Activated CD4-positive, alpha-beta T cell treated with anti-CD3 and anti-CD28 coated beads, Interleukin-2, amount 10 ng/mL, durations not matched to agents 24 days and 14 days (primary cell): ENCODE results near the gene MTCL1. TPM values are rescaled to one million over a fixed set of nuclear protein-coding genes. Genes with fewer than 3 reads are reported as not detected.

Experiments
- DNase-seq: peaks from one replicate; pipeline ENCODE4 v3.0.0; 2022
- H3K27ac Mint-ChIP-seq: one replicate; pipeline ENCODE4 v1.8.0; 2022; ENCODE audit warnings: mild to moderate bottlenecking, mixed read lengths
- H3K27me3 Mint-ChIP-seq: one replicate; pipeline ENCODE4 v1.8.0; 2022; ENCODE audit warnings: mixed read lengths
- H3K36me3 Mint-ChIP-seq: one replicate; pipeline ENCODE4 v1.8.0; 2022; ENCODE audit warnings: low read depth, mild to moderate bottlenecking, mixed read lengths
- H3K4me1 Mint-ChIP-seq: one replicate; pipeline ENCODE4 v1.8.0; 2021; ENCODE audit warnings: mixed read lengths
- H3K4me3 Mint-ChIP-seq: one replicate; pipeline ENCODE4 v1.8.0; 2022; ENCODE audit warnings: mild to moderate bottlenecking, moderate library complexity, mixed read lengths
- H3K9me3 Mint-ChIP-seq: one replicate; pipeline ENCODE4 v1.8.0; 2021; ENCODE audit warnings: mixed read lengths
- intact Hi-C: fragments of 100-400 bp; cut with micrococcal nuclease; formaldehyde crosslinking; loops from one replicate; pipeline ENCODE4 v1.15.1; 2023
- total RNA-seq: library from RNA; stranded (reverse); gene quantifications from 2 replicates; pipeline ENCODE4 v1.2.3, GENCODE V29; 2022

Gene MTCL1
- total RNA-seq, 1 donor from 2014 or later = 0.09 TPM

GRCh38 chr18:8673256-8674209 lies 31.8 kb upstream of the MTCL1 start:
- intact Hi-C loops = no loop called here
- Mint-ChIP-seq H3K4me1 (no peaks in the 10 kb centered on the region), H3K27me3 (peaks cover 5% of the 10 kb centered on the region), H3K27ac (no peak overlapping the region), H3K4me3 (no peak overlapping the region), H3K36me3 (no peaks in the 10 kb centered on the region), H3K9me3 (no peaks in the 10 kb centered on the region)
- no peak for DNase-seq

- intact Hi-C loops = no loop called here
- Mint-ChIP-seq H3K9me3 (no peaks in the 10 kb centered on the region), H3K27ac (no peak overlapping the region), H3K4me1 (no peaks in the 10 kb centered on the region), H3K36me3 (no peaks in the 10 kb centered on the region), H3K4me3 (no peak overlapping the region), H3K27me3 (peaks cover 2% of the 10 kb centered on the region)
- DNase-seq = no peak
Observed at GRCh38 chr18:8675057-8675456, 30.3 kb upstream of the MTCL1 start.

DNA sequence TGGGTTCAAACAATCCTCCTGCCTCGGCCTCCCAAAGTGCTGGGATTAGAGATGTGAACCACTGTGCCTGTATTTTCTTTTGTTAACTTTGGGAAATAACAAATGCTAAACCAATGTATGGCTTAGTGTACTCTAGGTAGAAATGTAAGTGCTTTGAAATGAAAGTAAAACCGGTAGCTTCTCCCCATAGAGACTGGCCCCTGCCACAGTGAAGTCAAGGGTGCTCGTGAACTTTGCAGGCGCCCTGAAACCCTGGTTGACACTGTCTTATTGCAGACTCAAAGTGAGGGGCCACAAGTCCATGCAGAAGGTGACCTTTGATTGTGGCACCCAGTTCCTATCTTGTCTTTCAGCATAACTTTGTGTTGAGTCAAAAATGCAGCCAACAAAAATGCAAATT lies 24.2 kb upstream of the MTCL1 start:
- no peak for DNase-seq
- Mint-ChIP-seq H3K27ac (no peak overlapping the region), H3K36me3 (no peaks in the 10 kb centered on the region), H3K4me3 (no peak overlapping the region), H3K9me3 (no peaks in the 10 kb centered on the region), H3K27me3 (peaks cover 7% of the 10 kb centered on the region), H3K4me1 (peaks cover 3% of the 10 kb centered on the region)
- intact Hi-C loops = no loop called here

GRCh38 chr18:8684577-8684976 lies 20.8 kb upstream of the MTCL1 start:
- Mint-ChIP-seq H3K27me3 (peaks cover 7% of the 10 kb centered on the region), H3K27ac (no peak overlapping the region), H3K4me1 (peaks cover 3% of the 10 kb centered on the region), H3K4me3 (no peak overlapping the region), H3K9me3 (no peaks in the 10 kb centered on the region), H3K36me3 (no peaks in the 10 kb centered on the region)
- DNase-seq = no peak
- intact Hi-C loops = no loop called here

DNA sequence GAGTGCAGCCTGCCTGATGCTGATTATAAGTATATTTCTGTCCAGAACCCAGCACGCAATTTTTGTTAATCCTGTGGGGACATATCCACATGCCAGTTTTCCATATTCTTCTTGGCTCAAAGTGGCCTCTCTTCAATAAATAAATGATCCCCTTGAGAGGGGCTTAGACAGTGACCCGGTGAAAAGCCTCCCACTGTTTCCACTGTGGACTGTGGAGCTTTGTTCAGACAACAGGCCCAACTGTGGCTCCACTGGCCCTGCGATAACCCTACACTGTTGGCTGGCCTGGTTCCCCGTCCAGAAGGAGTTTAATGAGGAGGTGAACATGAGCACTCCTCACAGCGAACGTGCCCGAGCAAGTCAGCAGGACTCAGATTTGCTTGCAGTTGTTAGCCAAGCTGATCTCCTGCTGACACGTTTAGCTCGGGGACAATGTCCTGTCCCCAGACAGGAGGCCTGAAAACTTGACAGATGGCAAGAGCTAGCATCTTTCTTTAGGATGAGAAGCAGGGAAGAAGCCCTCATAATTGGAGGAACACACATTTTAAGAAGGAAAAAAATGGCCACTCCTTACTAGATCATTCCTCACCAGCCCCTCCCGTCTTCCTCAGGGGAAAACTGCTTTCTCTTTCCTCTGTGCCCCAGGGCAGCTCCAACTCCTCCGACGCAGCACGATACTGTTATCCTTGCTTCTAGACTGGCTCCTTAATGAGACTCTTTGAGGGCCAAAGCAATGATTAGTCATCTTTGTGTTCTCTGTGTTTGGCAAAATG lies 20.0 kb upstream of the MTCL1 start:
- intact Hi-C loops = no loop called here
- no peak overlapping the region for H3K4me3 Mint-ChIP-seq
- peaks cover 9% of the 10 kb centered on the region for H3K27me3 Mint-ChIP-seq
- DNase-seq = no peak
- no peaks in the 10 kb centered on the region for H3K36me3 Mint-ChIP-seq
- peaks cover 3% of the 10 kb centered on the region for H3K4me1 Mint-ChIP-seq
- H3K27ac Mint-ChIP-seq = no peak overlapping the region
- H3K9me3 Mint-ChIP-seq = no peaks in the 10 kb centered on the region

DNA sequence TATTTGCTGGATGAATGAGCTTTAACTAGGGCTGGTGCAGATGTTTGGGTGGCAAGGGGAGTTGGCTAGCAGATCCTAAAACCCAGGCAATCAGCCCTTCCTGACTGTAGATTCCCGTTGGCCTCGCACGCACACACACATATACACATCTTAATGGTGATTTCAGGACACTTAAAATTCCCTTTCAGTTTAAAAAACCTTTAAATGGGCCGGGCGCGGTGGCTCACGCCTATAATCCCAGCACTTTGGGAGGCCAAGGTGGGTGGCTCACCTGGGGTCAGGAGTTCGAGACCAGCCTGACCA lies 19.5 kb upstream of the MTCL1 start:
- DNase-seq = no peak
- Mint-ChIP-seq H3K4me1 (peaks cover 3% of the 10 kb centered on the region), H3K27ac (no peak overlapping the region), H3K9me3 (no peaks in the 10 kb centered on the region), H3K4me3 (no peak overlapping the region), H3K36me3 (no peaks in the 10 kb centered on the region), H3K27me3 (peaks cover 9% of the 10 kb centered on the region)
- intact Hi-C loops = no loop called here

GRCh38 chr18:8686611-8687010 lies 18.7 kb upstream of the MTCL1 start:
- Mint-ChIP-seq H3K4me1 (no peaks in the 10 kb centered on the region), H3K27me3 (peaks cover 9% of the 10 kb centered on the region), H3K9me3 (no peaks in the 10 kb centered on the region), H3K4me3 (no peak overlapping the region), H3K27ac (no peak overlapping the region), H3K36me3 (no peaks in the 10 kb centered on the region)
- intact Hi-C loops = no loop called here
- no peak for DNase-seq

- H3K4me1 Mint-ChIP-seq = no peaks in the 10 kb centered on the region
- H3K4me3 Mint-ChIP-seq = no peak overlapping the region
- no peak overlapping the region for H3K27ac Mint-ChIP-seq
- no peaks in the 10 kb centered on the region for H3K9me3 Mint-ChIP-seq
- no peaks in the 10 kb centered on the region for H3K36me3 Mint-ChIP-seq
- H3K27me3 Mint-ChIP-seq = peaks cover 5% of the 10 kb centered on the region
- no peak for DNase-seq
- intact Hi-C loops = no loop called here
Observed at GRCh38 chr18:8688216-8688800, 17.0 kb upstream of the MTCL1 start.

GRCh38 chr18:8688816-8689215 lies 16.5 kb upstream of the MTCL1 start:
- intact Hi-C loops = no loop called here
- H3K9me3 Mint-ChIP-seq = no peaks in the 10 kb centered on the region
- peaks cover 5% of the 10 kb centered on the region for H3K27me3 Mint-ChIP-seq
- no peak overlapping the region for H3K4me3 Mint-ChIP-seq
- H3K4me1 Mint-ChIP-seq = no peaks in the 10 kb centered on the region
- DNase-seq = no peak
- no peaks in the 10 kb centered on the region for H3K36me3 Mint-ChIP-seq
- H3K27ac Mint-ChIP-seq = no peak overlapping the region

- no peak overlapping the region for H3K4me3 Mint-ChIP-seq
Observed at GRCh38 chr18:8689517-8689916, 15.8 kb upstream of the MTCL1 start.

GRCh38 chr18:8694891-8695290 lies 10.5 kb upstream of the MTCL1 start:
- Mint-ChIP-seq H3K27me3 (peaks cover 17% of the 10 kb centered on the region), H3K9me3 (no peaks in the 10 kb centered on the region), H3K4me1 (no peaks in the 10 kb centered on the region), H3K4me3 (no peak overlapping the region), H3K27ac (no peak overlapping the region), H3K36me3 (no peaks in the 10 kb centered on the region)
- no peak for DNase-seq
- intact Hi-C loops = loop anchor here (5.0 kb wide), 1 partner anchor 452 kb away; no protein-coding TSS in a partner anchor

More at GRCh38 chr18:8689517-8689916, 15.8 kb upstream of the MTCL1 start:
- no peaks in the 10 kb centered on the region for H3K36me3 Mint-ChIP-seq
- no peak for DNase-seq
- no peak overlapping the region for H3K27ac Mint-ChIP-seq
- intact Hi-C loops = no loop called here
- H3K27me3 Mint-ChIP-seq = peaks cover 7% of the 10 kb centered on the region
- no peaks in the 10 kb centered on the region for H3K4me1 Mint-ChIP-seq
- no peaks in the 10 kb centered on the region for H3K9me3 Mint-ChIP-seq

GRCh38 chr18:8695932-8696517 lies 9.3 kb upstream of the MTCL1 start:
- H3K27me3 Mint-ChIP-seq = peaks cover 17% of the 10 kb centered on the region
- no peaks in the 10 kb centered on the region for H3K36me3 Mint-ChIP-seq
- H3K4me3 Mint-ChIP-seq = no peak overlapping the region
- no peaks in the 10 kb centered on the region for H3K9me3 Mint-ChIP-seq
- no peaks in the 10 kb centered on the region for H3K4me1 Mint-ChIP-seq
- no peak overlapping the region for H3K27ac Mint-ChIP-seq
- DNase-seq = no peak
- intact Hi-C loops = loop anchor here (1.0 to 5.0 kb wide), 2 partner anchors 292 to 451 kb away; no protein-coding TSS in a partner anchor

- Mint-ChIP-seq H3K4me1 (no peaks in the 10 kb centered on the region), H3K27me3 (peaks cover 24% of the 10 kb centered on the region), H3K4me3 (no peak overlapping the region), H3K27ac (no peak overlapping the region), H3K9me3 (no peaks in the 10 kb centered on the region), H3K36me3 (no peaks in the 10 kb centered on the region)
- peak; percentile 93 for DNase-seq
- intact Hi-C loops = loop anchor here (1.0 to 5.0 kb wide), 2 partner anchors 292 to 451 kb away; no protein-coding TSS in a partner anchor
Observed at GRCh38 chr18:8696749-8697211, 8.6 kb upstream of the MTCL1 start.
